Measurements from ENCODE around the gene FGF4. TPM values are rescaled to one million over a fixed set of nuclear protein-coding genes. Genes with fewer than 3 reads are reported as not detected.

FGF4 gene
- total RNA-seq, 4 donors from 2014 or later: not detected

GRCh38 chr11:69788956-69789355 is 13.8 kb upstream of the FGF4 start:
- H3K27me3 ChIP-seq: peaks cover 7% of the 10 kb centered on the region
- peaks cover 0 to 6% (median 0%) of the 10 kb centered on the region in 4 donors for H3K4me1 ChIP-seq
- H3K4me3 ChIP-seq: no peak overlapping the region
- intact Hi-C loops (cut with DNase I; ENCODE audit: low total_unique reads) (no loop called here), in situ Hi-C loops (cut with MboI; ENCODE audit: low pct_ligation_motif_present in 1 of 4, low pct_unique_long_range_greater_than_20kb in 1 of 4, low sequenced_read_pairs in 3 of 4) (no loop called here)
- DNase-seq: no peak
- H3K9me3 ChIP-seq: no peaks in the 10 kb centered on the region
- TF ChIP-seq POLR2AphosphoS5 (IDR thresholded peaks at IDR 0.05) (no peak), POLR2A (IDR thresholded peaks at IDR 0.05) (no peak), CTCF (IDR thresholded peaks at IDR 0.05) (no peak), EP300 (IDR thresholded peaks at IDR 0.05; ENCODE audit: low read depth) (no peak)
- H3K36me3 ChIP-seq: no peaks in the 10 kb centered on the region
- WGBS, 2 donors (ENCODE audit: low coverage in 1 of 2): 93 to 100% methylated on average over 2 to 11 of the region's 11 CpGs
- H3K27ac ChIP-seq: no peak overlapping the region

- Histone ChIP-seq H3K36me3 (no peaks in the 10 kb centered on the region), H3K4me3 (no peak overlapping the region), H3K27me3 (peaks cover 7% of the 10 kb centered on the region), H3K9me3 (no peaks in the 10 kb centered on the region), H3K4me1 (peaks cover 0 to 6% (median 0%) of the 10 kb centered on the region in 4 donors), H3K27ac (no peak overlapping the region)
- in situ Hi-C loops (cut with MboI; ENCODE audit: low pct_ligation_motif_present in 1 of 4, low pct_unique_long_range_greater_than_20kb in 1 of 4, low sequenced_read_pairs in 3 of 4): no loop called here
- WGBS, 2 donors (ENCODE audit: low coverage in 1 of 2): 84% methylated on average over 10 of the region's 10 CpGs; no CpG with 5 or more reads in 1 of the 2 donors
- intact Hi-C loops (cut with DNase I; ENCODE audit: low total_unique reads): no loop called here
- DNase-seq: no peak
- TF ChIP-seq CTCF (IDR thresholded peaks at IDR 0.05): no peak
- TF ChIP-seq POLR2AphosphoS5 (IDR thresholded peaks at IDR 0.05): no peak
- no peak for TF ChIP-seq EP300 (IDR thresholded peaks at IDR 0.05; ENCODE audit: low read depth)
- no peak for TF ChIP-seq POLR2A (IDR thresholded peaks at IDR 0.05)
Observed at GRCh38 chr11:69787906-69788305, 12.8 kb upstream of the FGF4 start.

GRCh38 chr11:69787457-69787856 is 12.3 kb upstream of the FGF4 start:
- Histone ChIP-seq H3K9me3 (no peaks in the 10 kb centered on the region), H3K36me3 (no peaks in the 10 kb centered on the region), H3K4me1 (peaks cover 0 to 6% (median 0%) of the 10 kb centered on the region in 4 donors), H3K4me3 (no peak overlapping the region), H3K27me3 (peaks cover 7% of the 10 kb centered on the region), H3K27ac (no peak overlapping the region)
- DNase-seq: no peak
- TF ChIP-seq POLR2A (IDR thresholded peaks at IDR 0.05) (no peak), CTCF (IDR thresholded peaks at IDR 0.05) (no peak), EP300 (IDR thresholded peaks at IDR 0.05; ENCODE audit: low read depth) (no peak), POLR2AphosphoS5 (IDR thresholded peaks at IDR 0.05) (no peak)
- WGBS, 2 donors (ENCODE audit: low coverage in 1 of 2): 61 to 100% methylated on average over 1 to 4 of the region's 4 CpGs
- in situ Hi-C loops (cut with MboI; ENCODE audit: low pct_ligation_motif_present in 1 of 4, low pct_unique_long_range_greater_than_20kb in 1 of 4, low sequenced_read_pairs in 3 of 4) (no loop called here), intact Hi-C loops (cut with DNase I; ENCODE audit: low total_unique reads) (no loop called here)

- H3K4me1 ChIP-seq: no peaks in the 10 kb centered on the region
- TF ChIP-seq EP300 (IDR thresholded peaks at IDR 0.05; ENCODE audit: low read depth): no peak
- no peak for TF ChIP-seq POLR2A (IDR thresholded peaks at IDR 0.05)
- no peak for TF ChIP-seq POLR2AphosphoS5 (IDR thresholded peaks at IDR 0.05)
- no peak for TF ChIP-seq CTCF (IDR thresholded peaks at IDR 0.05)
- peaks cover 23% of the 10 kb centered on the region for H3K27me3 ChIP-seq
- H3K27ac ChIP-seq: no peak overlapping the region
- no peak overlapping the region for H3K4me3 ChIP-seq
- DNase-seq: no peak
- H3K9me3 ChIP-seq: no peaks in the 10 kb centered on the region
- no peaks in the 10 kb centered on the region for H3K36me3 ChIP-seq
- intact Hi-C loops (cut with DNase I; ENCODE audit: low total_unique reads): no loop called here
- in situ Hi-C loops (cut with MboI; ENCODE audit: low pct_ligation_motif_present in 1 of 4, low pct_unique_long_range_greater_than_20kb in 1 of 4, low sequenced_read_pairs in 3 of 4): no loop called here
- 63% methylated on average over 8 of the region's 8 CpGs; no CpG with 5 or more reads in 1 of the 2 donors for WGBS, 2 donors (ENCODE audit: low coverage in 1 of 2)
Observed at GRCh38 chr11:69781241-69781640, 6.1 kb upstream of the FGF4 start.

All from transverse colon (tissue), 4 donors.